Colonic mucosa (tissue), 4 donors: ENCODE data around the gene ADSS1. TPM values are rescaled to one million over a fixed set of nuclear protein-coding genes. Genes with fewer than 3 reads are reported as not detected.
A peak's percentile ranks its signal among the peaks of the same experiment; 100 is the strongest.

Experiments
- DNase-seq: peaks from one replicate; pipeline ENCODE4 v3.0.0-alpha.2; 2020
- H3K27ac ChIP-seq: fragments of 200-600 bp; one replicate; pipeline ENCODE4 v1.8.0; 2021
- H3K27me3 ChIP-seq: fragments of 200-600 bp; one replicate; pipeline ENCODE4 v1.8.0; 2021
- H3K36me3 ChIP-seq: fragments of 200-600 bp; one replicate; pipeline ENCODE4 v1.8.0; 2021
- H3K4me1 ChIP-seq: fragments of 200-600 bp; one replicate; pipeline ENCODE4 v1.8.0; 2021; ENCODE audit warnings: mild to moderate bottlenecking
- H3K4me3 ChIP-seq: fragments of 200-600 bp; one replicate; pipeline ENCODE4 v1.8.0; 2021
- H3K9ac ChIP-seq, 2 donors: one replicate each; pipeline ENCODE4 v1.7.0; 2013; ENCODE audit warnings: control low read depth in 2 of 2, low read depth in 2 of 2, low read length in 2 of 2
- H3K9me3 ChIP-seq: fragments of 200-600 bp; one replicate; pipeline ENCODE4 v1.8.0; 2021
- CTCF ChIP-seq: fragments of 200-600 bp; IDR thresholded peaks from one replicate; pipeline ENCODE4 v1.8.0; 2022; ENCODE audit warnings: antibody characterized with exemption, mild to moderate bottlenecking
- intact Hi-C: fragments of 100-400 bp; cut with DNase I; formaldehyde crosslinking; loops from one replicate; pipeline ENCODE4 v1.14.1; 2022
- total RNA-seq, 2 donors: library from RNA; stranded (reverse); fragmentation: NEBNext Ultra II Directional in 1 of 2; extraction: Animal tissue kit (Norgen Biotek cat#: 25700) in 1 of 2; gene quantifications; one replicate each; pipeline ENCODE4 v1.2.1, GENCODE V29; 2021
- donor health status: healthy.
- donor health status: DM: no; HTN: no; CAD: no.
- donor health status: DM: no; HTN: no; CAD: no.

Gene ADSS1
- total RNA-seq, 2 donors from 2014 or later = 3.5 to 4.0 TPM

GRCh38 chr14:104686624-104687517 lies 37.2 kb upstream of the ADSS1 start:
- peak; percentile 70 for DNase-seq
- H3K9me3 ChIP-seq = no peaks in the 10 kb centered on the region
- peaks cover 26% of the 10 kb centered on the region for H3K4me1 ChIP-seq
- TF ChIP-seq CTCF = no peak
- peak overlapping the region; percentile 96 for H3K27ac ChIP-seq
- H3K9ac ChIP-seq = peak overlapping the region; percentile 72 to 85
- H3K36me3 ChIP-seq = no peaks in the 10 kb centered on the region
- intact Hi-C loops = no loop called here
- H3K4me3 ChIP-seq = no peak overlapping the region
- H3K27me3 ChIP-seq = no peaks in the 10 kb centered on the region

GRCh38 chr14:104687601-104688504 lies 36.2 kb upstream of the ADSS1 start:
- intact Hi-C loops = no loop called here
- H3K9ac ChIP-seq = peak overlapping the region; percentile 85 to 89

GRCh38 chr14:104688505-104689108 lies 35.4 kb upstream of the ADSS1 start:
- H3K27ac ChIP-seq = peak overlapping the region; percentile 96
- intact Hi-C loops = no loop called here
- DNase-seq = peak; percentile 78
- peak overlapping the region; percentile 85 to 89 for H3K9ac ChIP-seq
- peaks cover 27% of the 10 kb centered on the region for H3K4me1 ChIP-seq
- H3K9me3 ChIP-seq = no peaks in the 10 kb centered on the region
- H3K4me3 ChIP-seq = peak overlapping the region; percentile 98
- H3K36me3 ChIP-seq = no peaks in the 10 kb centered on the region
- TF ChIP-seq CTCF = no peak
- no peaks in the 10 kb centered on the region for H3K27me3 ChIP-seq

More at GRCh38 chr14:104687601-104688504, 36.2 kb upstream of the ADSS1 start:
- Histone ChIP-seq H3K27ac (peak overlapping the region; percentile 96), H3K27me3 (no peaks in the 10 kb centered on the region), H3K4me3 (peak overlapping the region; percentile 98), H3K9me3 (no peaks in the 10 kb centered on the region), H3K36me3 (no peaks in the 10 kb centered on the region), H3K4me1 (peaks cover 27% of the 10 kb centered on the region)
- no peak for TF ChIP-seq CTCF
- DNase-seq = peak; percentile 94

- TF ChIP-seq CTCF = no peak
- Histone ChIP-seq H3K9ac (peak within 1 kb of the TSS; percentile 95 to 99), H3K27me3 (no peaks in the 10 kb centered on the region), H3K27ac (peak within 1 kb of the TSS; percentile 96), H3K9me3 (no peaks in the 10 kb centered on the region), H3K36me3 (no peaks in the 10 kb centered on the region), H3K4me1 (peaks cover 27% of the 10 kb centered on the region), H3K4me3 (peak within 1 kb of the TSS; percentile 98)
- intact Hi-C loops = no loop called here
- DNase-seq = peak; percentile 72
Measured at GRCh38 chr14:104689109-104689880, 34.7 kb upstream of the ADSS1 start, which contains the start of gene INF2. TSS of gene INF2 (plus strand) at chr14:104689618. CDS start at chr14:104701366, 11,748 bp downstream.
